DND-41 (cell line): ENCODE results near the gene TMEM163.

Experiments used
- CTCF ChIP-seq: IDR thresholded peaks from 2 replicates; pipeline ENCODE4 v1.5.1; 2012; ENCODE audit warnings: borderline replicate concordance, low read length, moderate library complexity, mild to moderate bottlenecking; ENCODE audit not compliant: poor library complexity, severe bottlenecking; ENCODE audit errors: extremely low read depth
- EZH2 ChIP-seq: IDR thresholded peaks from 3 replicates; pipeline ENCODE4 v1.6.1; 2012; ENCODE audit warnings: borderline replicate concordance, low read depth, mild to moderate bottlenecking, moderate library complexity, low read length, inconsistent platforms; ENCODE audit not compliant: severe bottlenecking

GRCh38 chr2:134722728-134723127 lies 3.9 kb upstream of the TMEM163 start:
- TF ChIP-seq CTCF: no peak
- no peak for TF ChIP-seq EZH2
